ENCODE measurements around the gene ADGRA3. TPM values are rescaled to one million over a fixed set of nuclear protein-coding genes. Genes with fewer than 3 reads are reported as not detected.

Gene ADGRA3
- total RNA-seq, 1 experiment from 2014 or later, result 56.5 TPM

GRCh38 chr4:22474636-22475310 is 41.1 kb downstream of the ADGRA3 start:
- no peak overlapping the region for H4K91ac ChIP-seq (ENCODE audit: insufficient read length, low read depth, low read length)
- no peak overlapping the region for H3K9ac ChIP-seq (ENCODE audit: extremely low read depth, insufficient read length, low read length)
- Mint-ChIP-seq H3K27ac (peak overlapping the region in 2 of 3 experiments; percentile 54 to 92; a peak in 5 of 7 replicates), H3K4me1 (peaks cover 21 to 23% of the 10 kb centered on the region in 2 experiments), H3K36me3 (ENCODE audit: insufficient read depth in 1 of 3, low read depth in 3 of 3) (peaks cover 24 to 27% (median 25%) of the 10 kb centered on the region in 3 experiments), H3K9me3 (peaks cover 3 to 4% of the 10 kb centered on the region in 2 experiments), H3K4me3 (no peak overlapping the region), H3K27me3 (ENCODE audit: low read depth) (no peaks in the 10 kb centered on the region)
- H3K4me2 ChIP-seq (ENCODE audit: insufficient read depth, insufficient read length, low read length), result no peak overlapping the region
- H3K79me1 ChIP-seq (ENCODE audit: insufficient read depth, low read depth, low read length, poor library complexity, severe bottlenecking), result peaks cover 3% of the 10 kb centered on the region
- no peak overlapping the region for H2AK5ac ChIP-seq (ENCODE audit: insufficient read length, low read length)
- no peak overlapping the region for H2BK15ac ChIP-seq (ENCODE audit: low read depth, low read length)
- no peak overlapping the region for H4K5ac ChIP-seq (ENCODE audit: insufficient read length, low read depth, low read length)
- no peaks in the 10 kb centered on the region for H3K23me2 ChIP-seq (ENCODE audit: insufficient read length, low read depth, low read length, poor library complexity, severe bottlenecking)
- no peak overlapping the region for H3K18ac ChIP-seq (ENCODE audit: insufficient read length, low read depth, low read length)
- H4K8ac ChIP-seq (replicated peaks; ENCODE audit: insufficient read length, low read depth, low read length), result no peak overlapping the region
- no peak overlapping the region for H3T11ph ChIP-seq (ENCODE audit: low read length)
- H4K20me1 ChIP-seq (ENCODE audit: control insufficient read depth, insufficient read depth, insufficient read length), result no peaks in the 10 kb centered on the region
- no peaks in the 10 kb centered on the region for H3K27me3 ChIP-seq (ENCODE audit: insufficient read depth, low read length)
- no peak overlapping the region for H3K14ac ChIP-seq (ENCODE audit: insufficient read depth, low read length)
- no peaks in the 10 kb centered on the region; the same call in 1 of the 2 replicates for H3K79me2 ChIP-seq (ENCODE audit: insufficient read depth, low read length)
- H2BK120ac ChIP-seq (ENCODE audit: low read depth, low read length, poor library complexity, severe bottlenecking), result no peak overlapping the region
- no peak overlapping the region for H3K23ac ChIP-seq (ENCODE audit: insufficient read length, low read depth, low read length)
- no peak overlapping the region for H2BK20ac ChIP-seq (ENCODE audit: low read depth, low read length, poor library complexity, severe bottlenecking)
- no CpG with 5 or more reads among the region's 5 CpGs for WGBS (ENCODE audit: extremely low coverage, insufficient read length, low lambda C conversion rate)
- H3K4ac ChIP-seq (ENCODE audit: low read depth, low read length), result no peak overlapping the region
- no peak overlapping the region for H2BK5ac ChIP-seq (ENCODE audit: insufficient read length, low read length)
- DNase-seq, result no peak
- TF ChIP-seq, protein P1, sequence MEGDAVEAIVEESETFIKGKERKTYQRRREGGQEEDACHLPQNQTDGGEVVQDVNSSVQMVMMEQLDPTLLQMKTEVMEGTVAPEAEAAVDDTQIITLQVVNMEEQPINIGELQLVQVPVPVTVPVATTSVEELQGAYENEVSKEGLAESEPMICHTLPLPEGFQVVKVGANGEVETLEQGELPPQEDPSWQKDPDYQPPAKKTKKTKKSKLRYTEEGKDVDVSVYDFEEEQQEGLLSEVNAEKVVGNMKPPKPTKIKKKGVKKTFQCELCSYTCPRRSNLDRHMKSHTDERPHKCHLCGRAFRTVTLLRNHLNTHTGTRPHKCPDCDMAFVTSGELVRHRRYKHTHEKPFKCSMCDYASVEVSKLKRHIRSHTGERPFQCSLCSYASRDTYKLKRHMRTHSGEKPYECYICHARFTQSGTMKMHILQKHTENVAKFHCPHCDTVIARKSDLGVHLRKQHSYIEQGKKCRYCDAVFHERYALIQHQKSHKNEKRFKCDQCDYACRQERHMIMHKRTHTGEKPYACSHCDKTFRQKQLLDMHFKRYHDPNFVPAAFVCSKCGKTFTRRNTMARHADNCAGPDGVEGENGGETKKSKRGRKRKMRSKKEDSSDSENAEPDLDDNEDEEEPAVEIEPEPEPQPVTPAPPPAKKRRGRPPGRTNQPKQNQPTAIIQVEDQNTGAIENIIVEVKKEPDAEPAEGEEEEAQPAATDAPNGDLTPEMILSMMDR (conservative IDR thresholded peaks at IDR 0.05), result no peak
- H2AFZ ChIP-seq (ENCODE audit: low read length), result no peak overlapping the region
- H2BK12ac ChIP-seq (ENCODE audit: insufficient read length, low read depth, low read length), result no peak overlapping the region
- no peak overlapping the region for H3K27ac ChIP-seq (ENCODE audit: insufficient read length, low read depth, low read length)
- no peaks in the 10 kb centered on the region for H3K9me3 ChIP-seq (ENCODE audit: control insufficient read depth, low read depth, low read length)
- H3K4me1 ChIP-seq (ENCODE audit: insufficient read depth, low read length), result no peaks in the 10 kb centered on the region
- no peak overlapping the region for H3K56ac ChIP-seq (ENCODE audit: insufficient read length, low read depth, low read length)

All from H9 (cell line).